ENCODE measurements around the gene PDGFRA.

The PDGFRA gene

GRCh38 chr4:54281054-54281766 is 52.1 kb downstream of the PDGFRA start:
- no peaks in the 10 kb centered on the region for H4K20me1 ChIP-seq (ENCODE audit: insufficient read depth, low read length)
- H3K79me2 ChIP-seq (ENCODE audit: low read length) = no peaks in the 10 kb centered on the region
- H3K9ac ChIP-seq (ENCODE audit: low read length) = no peak overlapping the region
- H3K4me1 ChIP-seq (ENCODE audit: low read length) = no peaks in the 10 kb centered on the region
- H3K9me3 ChIP-seq (replicated peaks; ENCODE audit: insufficient read depth, low read length) = no peaks in the 10 kb centered on the region
- H3K27me3 ChIP-seq (replicated peaks; ENCODE audit: insufficient read depth, low read length) = no peaks in the 10 kb centered on the region
- H2AFZ ChIP-seq (ENCODE audit: low read length) = no peak overlapping the region
- DNase-seq = no peak
- H3K4me2 ChIP-seq (ENCODE audit: low read depth, low read length) = no peak overlapping the region
- no peaks in the 10 kb centered on the region for H3K36me3 ChIP-seq (replicated peaks; ENCODE audit: insufficient read depth, low read length)
- H3F3A ChIP-seq (ENCODE audit: insufficient read depth, low read length) = no peaks in the 10 kb centered on the region
- no peak for TF ChIP-seq EZH2phosphoT487 (IDR thresholded peaks at IDR 0.05; ENCODE audit: low read length)
- no peak overlapping the region for H3K27ac ChIP-seq (ENCODE audit: low read length)
- H3K4me3 ChIP-seq (ENCODE audit: low read length) = no peak overlapping the region
- no peaks in the 10 kb centered on the region for H3K9me2 ChIP-seq (replicated peaks; ENCODE audit: insufficient read depth, low read length)

GRCh38 chr4:54282837-54283236 is 53.7 kb downstream of the PDGFRA start:
- H3K36me3 ChIP-seq (replicated peaks; ENCODE audit: insufficient read depth, low read length) = no peaks in the 10 kb centered on the region
- TF ChIP-seq EZH2phosphoT487 (IDR thresholded peaks at IDR 0.05; ENCODE audit: low read length) = no peak
- no peak for TF ChIP-seq EZH2 (optimal IDR thresholded peaks at IDR 0.05; ENCODE audit: low read depth, low read length)
- TF ChIP-seq, protein P1, sequence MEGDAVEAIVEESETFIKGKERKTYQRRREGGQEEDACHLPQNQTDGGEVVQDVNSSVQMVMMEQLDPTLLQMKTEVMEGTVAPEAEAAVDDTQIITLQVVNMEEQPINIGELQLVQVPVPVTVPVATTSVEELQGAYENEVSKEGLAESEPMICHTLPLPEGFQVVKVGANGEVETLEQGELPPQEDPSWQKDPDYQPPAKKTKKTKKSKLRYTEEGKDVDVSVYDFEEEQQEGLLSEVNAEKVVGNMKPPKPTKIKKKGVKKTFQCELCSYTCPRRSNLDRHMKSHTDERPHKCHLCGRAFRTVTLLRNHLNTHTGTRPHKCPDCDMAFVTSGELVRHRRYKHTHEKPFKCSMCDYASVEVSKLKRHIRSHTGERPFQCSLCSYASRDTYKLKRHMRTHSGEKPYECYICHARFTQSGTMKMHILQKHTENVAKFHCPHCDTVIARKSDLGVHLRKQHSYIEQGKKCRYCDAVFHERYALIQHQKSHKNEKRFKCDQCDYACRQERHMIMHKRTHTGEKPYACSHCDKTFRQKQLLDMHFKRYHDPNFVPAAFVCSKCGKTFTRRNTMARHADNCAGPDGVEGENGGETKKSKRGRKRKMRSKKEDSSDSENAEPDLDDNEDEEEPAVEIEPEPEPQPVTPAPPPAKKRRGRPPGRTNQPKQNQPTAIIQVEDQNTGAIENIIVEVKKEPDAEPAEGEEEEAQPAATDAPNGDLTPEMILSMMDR (IDR thresholded peaks at IDR 0.05; ENCODE audit: low read length) = no peak

GRCh38 chr4:54289316-54289715 is 60.2 kb downstream of the PDGFRA start:
- Histone ChIP-seq H3K36me3 (replicated peaks; ENCODE audit: insufficient read depth, low read length) (no peaks in the 10 kb centered on the region), H3K4me1 (ENCODE audit: low read length) (no peaks in the 10 kb centered on the region), H3F3A (ENCODE audit: insufficient read depth, low read length) (no peaks in the 10 kb centered on the region)

More at GRCh38 chr4:54282837-54283236, 53.7 kb downstream of the PDGFRA start:
- H3K27ac ChIP-seq (ENCODE audit: low read length) = no peak overlapping the region
- H3F3A ChIP-seq (ENCODE audit: insufficient read depth, low read length) = no peaks in the 10 kb centered on the region
- no peaks in the 10 kb centered on the region for H3K27me3 ChIP-seq (replicated peaks; ENCODE audit: insufficient read depth, low read length)
- H4K20me1 ChIP-seq (ENCODE audit: insufficient read depth, low read length) = no peaks in the 10 kb centered on the region
- no peaks in the 10 kb centered on the region for H3K9me2 ChIP-seq (replicated peaks; ENCODE audit: insufficient read depth, low read length)
- no peak overlapping the region for H3K9ac ChIP-seq (ENCODE audit: low read length)
- no peak for DNase-seq
- H2AFZ ChIP-seq (ENCODE audit: low read length) = no peak overlapping the region
- no peaks in the 10 kb centered on the region for H3K9me3 ChIP-seq (replicated peaks; ENCODE audit: insufficient read depth, low read length)
- no peaks in the 10 kb centered on the region for H3K79me2 ChIP-seq (ENCODE audit: low read length)
- no peak overlapping the region for H3K4me2 ChIP-seq (ENCODE audit: low read depth, low read length)
- no peaks in the 10 kb centered on the region for H3K4me1 ChIP-seq (ENCODE audit: low read length)
- no peak overlapping the region for H3K4me3 ChIP-seq (ENCODE audit: low read length)

More at GRCh38 chr4:54289316-54289715, 60.2 kb downstream of the PDGFRA start:
- no peak overlapping the region for H3K27ac ChIP-seq (ENCODE audit: low read length)
- TF ChIP-seq EZH2phosphoT487 (IDR thresholded peaks at IDR 0.05; ENCODE audit: low read length) = no peak
- TF ChIP-seq EZH2 (optimal IDR thresholded peaks at IDR 0.05; ENCODE audit: low read depth, low read length) = no peak
- TF ChIP-seq, protein P1 (IDR thresholded peaks at IDR 0.05; ENCODE audit: low read length) = no peak
- no peaks in the 10 kb centered on the region for H3K9me3 ChIP-seq (replicated peaks; ENCODE audit: insufficient read depth, low read length)
- no peaks in the 10 kb centered on the region for H3K79me2 ChIP-seq (ENCODE audit: low read length)
- no peak overlapping the region for H2AFZ ChIP-seq (ENCODE audit: low read length)
- H4K20me1 ChIP-seq (ENCODE audit: insufficient read depth, low read length) = no peaks in the 10 kb centered on the region
- no peak overlapping the region for H3K4me2 ChIP-seq (ENCODE audit: low read depth, low read length)
- H3K9ac ChIP-seq (ENCODE audit: low read length) = no peak overlapping the region
- no peak overlapping the region for H3K4me3 ChIP-seq (ENCODE audit: low read length)
- H3K9me2 ChIP-seq (replicated peaks; ENCODE audit: insufficient read depth, low read length) = no peaks in the 10 kb centered on the region
- H3K27me3 ChIP-seq (replicated peaks; ENCODE audit: insufficient read depth, low read length) = no peaks in the 10 kb centered on the region
- DNase-seq = no peak

Measured in MM.1S (cell line).